HEK293 (cell line): ENCODE measurements around the gene USP32.
A peak's percentile ranks its signal among the peaks of the same experiment; 100 is the strongest.

Source experiments
- CTCF ChIA-PET: fragments of 350-600 bp; formaldehyde crosslinking; extraction: SDS; loops from one replicate; lab custom pipeline; 2021; ENCODE audit warnings: antibody characterized with exemption; lab: Yijun Ruan, JAX
- POLR2A ChIA-PET: fragments of 300-600 bp; formaldehyde crosslinking; extraction: SDS; loops from one replicate; lab custom pipeline; 2020; ENCODE audit warnings: antibody characterized with exemption, inconsistent platforms; lab: Yijun Ruan, JAX
- H3K27ac ChIP-seq: fragments of 200-500 bp; sonication (Bioruptor generic); 2 replicates; pipeline ENCODE4 v1.5.1; 2014; ENCODE audit warnings: low read depth, low read length, control low read depth, inconsistent platforms; ENCODE audit errors: extremely low read depth
- H3K36me3 ChIP-seq, 2 experiments: fragments of 200-500 bp in 1 of 2; sonication (Bioruptor generic) in 1 of 2; 1 replicate in 1 of 2; 2 replicates in 1 of 2; pipeline ENCODE4 v1.5.1; 2014 to 2017; ENCODE audit warnings: inconsistent platforms in 2 of 2, low read length in 2 of 2; ENCODE audit not compliant: control insufficient read depth in 2 of 2, insufficient read depth in 1 of 2
- H3K4me1 ChIP-seq: fragments of 200-500 bp; sonication (Bioruptor generic); 2 replicates; pipeline ENCODE4 v1.5.1; 2014; ENCODE audit warnings: mild to moderate bottlenecking, low read length, inconsistent platforms; ENCODE audit not compliant: control insufficient read depth, insufficient read depth
- H3K4me3 ChIP-seq: 2 replicates; pipeline ENCODE4 v1.5.1; 2011; ENCODE audit warnings: low read depth, mild to moderate bottlenecking, control low read depth, low read length, moderate library complexity
- H3K9me3 ChIP-seq: fragments of 200-500 bp; sonication (Bioruptor generic); 2 replicates; pipeline ENCODE4 v1.5.1; 2014; ENCODE audit warnings: low read depth, low read length, inconsistent platforms; ENCODE audit not compliant: control insufficient read depth, insufficient read depth
- KLF1 ChIP-seq: fragments of 450-650 bp; formaldehyde crosslinking; IDR thresholded peaks from 2 replicates; pipeline ENCODE4 v1.5.1; 2016; ENCODE audit warnings: missing biosample characterization, missing genetic modification characterization
- KLF16 ChIP-seq: fragments of 450-650 bp; formaldehyde crosslinking; IDR thresholded peaks from 2 replicates; pipeline ENCODE4 v1.5.1; 2017; ENCODE audit warnings: missing biosample characterization, missing genetic modification characterization
- KLF7 ChIP-seq: fragments of 450-650 bp; formaldehyde crosslinking; IDR thresholded peaks from 2 replicates; pipeline ENCODE4 v1.5.1; 2016; ENCODE audit warnings: missing biosample characterization, missing genetic modification characterization, borderline replicate concordance
- KLF8 ChIP-seq: fragments of 450-650 bp; formaldehyde crosslinking; IDR thresholded peaks from 2 replicates; pipeline ENCODE4 v1.5.1; 2016; ENCODE audit warnings: missing biosample characterization, missing genetic modification characterization
- KLF9 ChIP-seq: fragments of 450-650 bp; formaldehyde crosslinking; IDR thresholded peaks from 2 replicates; pipeline ENCODE4 v1.5.1; 2016; ENCODE audit warnings: missing biosample characterization, missing genetic modification characterization, low read depth
- MYNN ChIP-seq: fragments of 450-650 bp; formaldehyde crosslinking; IDR thresholded peaks from 2 replicates; pipeline ENCODE4 v1.5.1; 2016; ENCODE audit warnings: missing biosample characterization, missing genetic modification characterization, borderline replicate concordance
- REST ChIP-seq: fragments of 450-650 bp; formaldehyde crosslinking; IDR thresholded peaks from 2 replicates; pipeline ENCODE4 v1.5.1; 2016; ENCODE audit warnings: missing biosample characterization, missing genetic modification characterization
- SCRT1 ChIP-seq: fragments of 450-650 bp; formaldehyde crosslinking; IDR thresholded peaks from 2 replicates; pipeline ENCODE4 v1.5.1; 2016; ENCODE audit warnings: missing biosample characterization, missing genetic modification characterization, borderline replicate concordance
- TCF7L2 ChIP-seq: IDR thresholded peaks from 2 replicates; pipeline ENCODE4 v1.6.1; 2011; ENCODE audit warnings: low read depth, mild to moderate bottlenecking, inconsistent platforms, low read length, moderate library complexity, borderline replicate concordance
- ZIC2 ChIP-seq: fragments of 450-650 bp; formaldehyde crosslinking; IDR thresholded peaks from 2 replicates; pipeline ENCODE4 v1.5.1; 2016; ENCODE audit warnings: missing biosample characterization, missing genetic modification characterization
- ZNF112 ChIP-seq: fragments of 450-650 bp; formaldehyde crosslinking; IDR thresholded peaks from 2 replicates; pipeline ENCODE4 v1.5.0; 2017; ENCODE audit warnings: missing biosample characterization, missing genetic modification characterization
- ZNF174 ChIP-seq: fragments of 450-650 bp; formaldehyde crosslinking; IDR thresholded peaks from 2 replicates; pipeline ENCODE4 v1.5.0; 2017; ENCODE audit warnings: missing biosample characterization, mild to moderate bottlenecking, missing genetic modification characterization
- ZNF664 ChIP-seq: fragments of 450-650 bp; formaldehyde crosslinking; IDR thresholded peaks from 2 replicates; pipeline ENCODE4 v1.5.1; 2016; ENCODE audit warnings: missing biosample characterization, missing genetic modification characterization
- ZSCAN5A ChIP-seq: fragments of 450-650 bp; formaldehyde crosslinking; IDR thresholded peaks from 2 replicates; pipeline ENCODE4 v1.5.1; 2016; ENCODE audit warnings: missing biosample characterization, missing genetic modification characterization
- TF ChIP-seq, protein P1 (sequence below): fragments of 450-650 bp; formaldehyde crosslinking; IDR thresholded peaks from 2 replicates; pipeline ENCODE4 v1.5.1; 2016; ENCODE audit warnings: missing biosample characterization, missing genetic modification characterization

Gene USP32

DNA sequence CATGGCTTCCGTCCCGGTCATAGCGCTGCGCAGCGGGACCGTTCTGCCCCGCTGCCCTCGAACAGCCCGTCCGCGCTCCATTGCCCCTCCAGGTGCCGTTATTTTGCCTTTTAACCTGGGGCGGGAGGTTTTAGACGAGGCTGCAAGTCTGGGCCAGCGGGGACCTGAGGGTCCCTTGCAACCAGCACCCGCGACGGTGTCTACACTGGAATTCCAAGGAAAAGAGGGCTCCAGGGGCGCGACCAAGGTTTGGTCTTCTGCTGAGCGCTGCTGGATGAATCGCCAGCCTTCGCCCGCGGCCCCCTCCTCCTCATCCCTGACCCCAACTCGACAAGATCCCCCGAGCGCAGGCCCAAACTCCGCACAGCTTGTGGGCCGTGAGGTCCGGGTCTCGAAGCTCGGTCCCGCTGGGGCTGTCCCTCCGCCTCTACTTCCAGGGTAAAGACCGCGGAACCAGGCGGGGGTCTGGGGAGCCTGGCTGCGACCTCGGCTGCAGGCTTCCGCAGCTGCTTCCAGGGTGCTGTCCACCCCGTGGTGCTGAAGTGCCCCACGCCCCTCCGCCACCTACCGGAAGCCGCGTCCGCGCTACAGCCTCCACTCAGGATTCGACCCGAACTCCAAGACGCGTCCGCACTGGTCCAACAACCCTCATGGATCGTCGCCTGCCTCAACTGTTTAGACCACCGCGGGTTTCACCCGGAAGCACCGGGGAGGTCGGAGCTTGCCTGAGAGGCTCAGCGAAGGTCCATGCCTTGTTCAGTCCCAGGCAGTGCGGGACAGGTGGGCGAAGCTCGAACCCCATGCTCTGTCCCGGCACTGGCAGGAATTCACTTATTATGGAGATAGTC is 252.3 kb downstream of the USP32 start:
- ChIA-PET CTCF (interaction anchor here (0.6 to 1.4 kb wide), 6 partner anchors 31 to 807 kb away, joined by 3 to 5 read pairs (median 4); no protein-coding TSS in a partner anchor), POLR2A (interaction anchor here (0.6 to 0.8 kb wide), 2 partner anchors 8 to 430 kb away, joined by 3 read pairs; no protein-coding TSS in a partner anchor)
- peaks cover 4% of the 10 kb centered on the region for H3K4me1 ChIP-seq
- H3K4me3 ChIP-seq, result no peak overlapping the region
- no peaks in the 10 kb centered on the region for H3K9me3 ChIP-seq
- H3K36me3 ChIP-seq, result no peaks in the 10 kb centered on the region
- TF ChIP-seq KLF1 (peak; percentile 95), ZIC2 (tag by site-specific recombination) (no peak), ZNF112 (no peak), KLF7 (tag by site-specific recombination) (peak; percentile 66; the same call in 1 of the 2 replicates), ZSCAN5A (tag by site-specific recombination) (no peak), KLF8 (tag by site-specific recombination) (peak; percentile 62; the same call in 1 of the 2 replicates), ZNF174 (tag by site-specific recombination) (no peak), KLF9 (no peak), REST (peak; percentile 97), KLF16 (tag by site-specific recombination) (peak; percentile 92)
- TF ChIP-seq, protein P1, sequence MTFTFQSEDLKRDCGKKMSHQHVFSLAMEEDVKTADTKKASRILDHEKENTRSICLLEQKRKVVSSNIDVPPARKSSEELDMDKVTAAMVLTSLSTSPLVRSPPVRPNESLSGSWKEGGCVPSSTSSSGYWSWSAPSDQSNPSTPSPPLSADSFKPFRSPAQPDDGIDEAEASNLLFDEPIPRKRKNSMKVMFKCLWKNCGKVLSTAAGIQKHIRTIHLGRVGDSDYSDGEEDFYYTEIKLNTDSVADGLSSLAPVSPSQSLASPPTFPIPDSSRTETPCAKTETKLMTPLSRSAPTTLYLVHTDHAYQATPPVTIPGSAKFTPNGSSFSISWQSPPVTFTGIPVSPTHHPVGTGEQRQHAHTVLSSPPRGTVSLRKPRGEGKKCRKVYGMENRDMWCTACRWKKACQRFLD (tag by site-specific recombination), result no peak
- H3K27ac ChIP-seq, result no peak overlapping the region

DNA sequence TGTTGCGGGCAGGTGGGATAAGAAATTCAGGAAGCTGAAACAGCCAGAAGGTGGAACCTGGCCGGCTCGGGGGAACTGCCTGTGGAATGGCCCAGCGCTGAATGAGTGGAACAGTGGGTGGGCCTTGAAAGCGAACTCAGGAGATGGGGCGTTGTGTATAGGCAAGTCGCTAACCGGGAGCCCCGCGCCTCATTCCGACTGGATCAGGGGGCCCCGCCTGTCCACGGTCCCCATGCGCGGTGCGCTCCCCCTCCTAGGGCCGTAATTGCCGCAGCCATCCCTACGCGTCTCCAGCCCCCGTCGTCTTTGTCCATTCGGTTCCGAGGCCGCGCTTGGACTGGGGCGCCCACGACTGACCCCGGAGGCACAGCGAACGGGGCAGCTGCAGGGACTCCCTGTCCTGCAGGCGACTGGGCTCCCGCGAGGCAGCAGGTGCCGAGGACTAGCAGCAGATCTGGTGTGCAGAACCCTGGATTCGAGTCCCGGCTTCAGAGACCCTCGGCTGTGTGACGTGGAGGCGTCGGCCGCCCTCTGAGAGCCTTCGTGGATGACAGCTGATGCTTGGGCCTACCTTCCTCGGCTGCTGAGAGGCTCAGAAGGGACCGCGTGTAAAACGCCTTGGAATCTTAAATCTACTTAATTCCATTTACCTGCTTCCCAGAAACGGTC is 253.0 kb downstream of the USP32 start:
- POLR2A ChIA-PET, result interaction anchor here (0.8 kb wide), 1 partner anchor 431 kb away, joined by 3 read pairs; no protein-coding TSS in a partner anchor
- Histone ChIP-seq H3K36me3 (no peaks in the 10 kb centered on the region), H3K27ac (no peak overlapping the region), H3K4me1 (peaks cover 6% of the 10 kb centered on the region), H3K4me3 (no peak overlapping the region), H3K9me3 (no peaks in the 10 kb centered on the region)
- CTCF ChIA-PET, result no interaction called here
- TF ChIP-seq TCF7L2, result no peak
- TF ChIP-seq KLF7 (tag by site-specific recombination), result no peak
- TF ChIP-seq SCRT1 (tag by site-specific recombination), result no peak
- no peak for TF ChIP-seq ZNF664
- no peak for TF ChIP-seq MYNN
